Measurements from ENCODE around the gene AVPI1. TPM values are rescaled to one million over a fixed set of nuclear protein-coding genes. Genes with fewer than 3 reads are reported as not detected.

Gene AVPI1
- total RNA-seq, 1 donor from 2014 or later, result 5.6 TPM

DNA sequence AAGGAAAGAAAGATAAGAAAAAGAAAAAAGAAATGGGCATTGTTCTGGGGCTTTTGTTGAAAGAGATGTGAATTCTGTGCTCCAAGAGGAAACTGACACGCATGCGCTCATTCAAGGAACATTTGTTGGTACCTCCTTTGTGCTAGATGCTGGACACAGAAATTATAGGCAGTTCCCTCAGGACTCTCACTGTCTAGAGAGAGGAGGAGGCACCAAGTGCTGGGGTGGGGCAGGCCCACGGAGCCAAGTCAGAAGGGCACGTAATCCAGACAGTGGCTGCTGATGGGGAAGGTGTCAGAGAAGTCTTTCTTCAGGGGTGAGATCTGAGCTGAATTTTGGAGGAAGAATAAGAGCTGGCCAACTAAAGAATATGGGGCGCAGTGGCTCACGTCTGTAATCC is 47.0 kb upstream of the AVPI1 start:
- Histone ChIP-seq H3K79me2 (ENCODE audit: insufficient read depth, low read length) (peaks cover 20% of the 10 kb centered on the region), H3K27ac (ENCODE audit: low read depth, low read length) (no peak overlapping the region), H3K9me3 (ENCODE audit: insufficient read depth, low read depth, low read length) (no peaks in the 10 kb centered on the region), H3K27me3 (ENCODE audit: insufficient read depth, low read length) (no peaks in the 10 kb centered on the region), H3K9ac (ENCODE audit: low read length) (no peak overlapping the region), H3K36me3 (ENCODE audit: insufficient read depth, low read length) (peaks cover 3% of the 10 kb centered on the region), H4K20me1 (ENCODE audit: insufficient read depth, low read length) (peaks cover 13% of the 10 kb centered on the region), H3K4me1 (ENCODE audit: insufficient read depth, low read length) (peaks cover 11% of the 10 kb centered on the region), H3K4me3 (ENCODE audit: insufficient read depth, low read depth, low read length) (no peak overlapping the region), H2AFZ (ENCODE audit: low read depth, low read length) (no peak overlapping the region), H3K4me2 (ENCODE audit: low read length) (no peak overlapping the region)
- Mint-ChIP-seq H3K36me3 (ENCODE audit: low read depth, unreplicated experiment) (peaks cover 1% of the 10 kb centered on the region), H3K27me3 (ENCODE audit: low read depth, unreplicated experiment) (peaks cover 7% of the 10 kb centered on the region), H3K4me1 (ENCODE audit: low read depth, unreplicated experiment) (peaks cover 8% of the 10 kb centered on the region), H3K9me3 (ENCODE audit: unreplicated experiment) (no peaks in the 10 kb centered on the region), H3K4me3 (ENCODE audit: unreplicated experiment) (no peak overlapping the region), H3K27ac (ENCODE audit: unreplicated experiment) (no peak overlapping the region)
- TF ChIP-seq EZH2 (IDR thresholded peaks at IDR 0.05; ENCODE audit: insufficient read depth, low read length), result no peak
- no peak for TF ChIP-seq CTCF (IDR thresholded peaks at IDR 0.05; ENCODE audit: insufficient read depth, low read depth, low read length)
- DNase-seq (ENCODE audit: low read depth) (no peak), FAIRE-seq (no peak)

GRCh38 chr10:97733256-97733655 is 46.2 kb upstream of the AVPI1 start:
- Histone ChIP-seq H3K9ac (ENCODE audit: low read length) (no peak overlapping the region), H3K27ac (ENCODE audit: low read depth, low read length) (no peak overlapping the region), H2AFZ (ENCODE audit: low read depth, low read length) (no peak overlapping the region), H3K4me3 (ENCODE audit: insufficient read depth, low read depth, low read length) (no peak overlapping the region), H3K9me3 (ENCODE audit: insufficient read depth, low read depth, low read length) (no peaks in the 10 kb centered on the region), H3K27me3 (ENCODE audit: insufficient read depth, low read length) (no peaks in the 10 kb centered on the region), H3K4me1 (ENCODE audit: insufficient read depth, low read length) (peaks cover 8% of the 10 kb centered on the region), H3K79me2 (ENCODE audit: insufficient read depth, low read length) (peaks cover 12% of the 10 kb centered on the region), H4K20me1 (ENCODE audit: insufficient read depth, low read length) (peaks cover 8% of the 10 kb centered on the region), H3K4me2 (ENCODE audit: low read length) (no peak overlapping the region), H3K36me3 (ENCODE audit: insufficient read depth, low read length) (no peaks in the 10 kb centered on the region)
- H3K9me3 Mint-ChIP-seq (ENCODE audit: unreplicated experiment), result no peaks in the 10 kb centered on the region
- no peak for FAIRE-seq
- H3K4me3 Mint-ChIP-seq (ENCODE audit: unreplicated experiment), result no peak overlapping the region
- no peak for DNase-seq (ENCODE audit: low read depth)
- peaks cover 7% of the 10 kb centered on the region for H3K27me3 Mint-ChIP-seq (ENCODE audit: low read depth, unreplicated experiment)
- H3K4me1 Mint-ChIP-seq (ENCODE audit: low read depth, unreplicated experiment), result peaks cover 7% of the 10 kb centered on the region
- TF ChIP-seq EZH2 (IDR thresholded peaks at IDR 0.05; ENCODE audit: insufficient read depth, low read length), result no peak
- TF ChIP-seq CTCF (IDR thresholded peaks at IDR 0.05; ENCODE audit: insufficient read depth, low read depth, low read length), result no peak
- H3K36me3 Mint-ChIP-seq (ENCODE audit: low read depth, unreplicated experiment), result peaks cover 1% of the 10 kb centered on the region
- H3K27ac Mint-ChIP-seq (ENCODE audit: unreplicated experiment), result no peak overlapping the region

GRCh38 chr10:97732052-97732359 is 45.0 kb upstream of the AVPI1 start:
- peaks cover 7% of the 10 kb centered on the region for H3K27me3 Mint-ChIP-seq (ENCODE audit: low read depth, unreplicated experiment)
- no peak for FAIRE-seq
- H3K4me2 ChIP-seq (ENCODE audit: low read length), result no peak overlapping the region

More at GRCh38 chr10:97732052-97732359, 45.0 kb upstream of the AVPI1 start:
- no peaks in the 10 kb centered on the region for H3K9me3 ChIP-seq (ENCODE audit: insufficient read depth, low read depth, low read length)
- no peak overlapping the region for H3K27ac ChIP-seq (ENCODE audit: low read depth, low read length)
- TF ChIP-seq CTCF (IDR thresholded peaks at IDR 0.05; ENCODE audit: insufficient read depth, low read depth, low read length) (no peak), EZH2 (IDR thresholded peaks at IDR 0.05; ENCODE audit: insufficient read depth, low read length) (no peak)
- H2AFZ ChIP-seq (ENCODE audit: low read depth, low read length), result no peak overlapping the region
- H3K27me3 ChIP-seq (ENCODE audit: insufficient read depth, low read length), result no peaks in the 10 kb centered on the region
- H3K9ac ChIP-seq (ENCODE audit: low read length), result no peak overlapping the region
- Mint-ChIP-seq H3K36me3 (ENCODE audit: low read depth, unreplicated experiment) (peaks cover 2% of the 10 kb centered on the region), H3K9me3 (ENCODE audit: unreplicated experiment) (no peaks in the 10 kb centered on the region), H3K4me3 (ENCODE audit: unreplicated experiment) (no peak overlapping the region), H3K4me1 (ENCODE audit: low read depth, unreplicated experiment) (no peaks in the 10 kb centered on the region), H3K27ac (ENCODE audit: unreplicated experiment) (no peak overlapping the region)
- DNase-seq (ENCODE audit: low read depth), result no peak
- no peaks in the 10 kb centered on the region for H4K20me1 ChIP-seq (ENCODE audit: insufficient read depth, low read length)
- H3K79me2 ChIP-seq (ENCODE audit: insufficient read depth, low read length), result no peaks in the 10 kb centered on the region
- no peaks in the 10 kb centered on the region for H3K36me3 ChIP-seq (ENCODE audit: insufficient read depth, low read length)
- peaks cover 3% of the 10 kb centered on the region for H3K4me1 ChIP-seq (ENCODE audit: insufficient read depth, low read length)
- H3K4me3 ChIP-seq (ENCODE audit: insufficient read depth, low read depth, low read length), result no peak overlapping the region

Measured in astrocyte (in vitro differentiated cells and primary cell).